ENCODE data around the gene LSAMP.

DNA sequence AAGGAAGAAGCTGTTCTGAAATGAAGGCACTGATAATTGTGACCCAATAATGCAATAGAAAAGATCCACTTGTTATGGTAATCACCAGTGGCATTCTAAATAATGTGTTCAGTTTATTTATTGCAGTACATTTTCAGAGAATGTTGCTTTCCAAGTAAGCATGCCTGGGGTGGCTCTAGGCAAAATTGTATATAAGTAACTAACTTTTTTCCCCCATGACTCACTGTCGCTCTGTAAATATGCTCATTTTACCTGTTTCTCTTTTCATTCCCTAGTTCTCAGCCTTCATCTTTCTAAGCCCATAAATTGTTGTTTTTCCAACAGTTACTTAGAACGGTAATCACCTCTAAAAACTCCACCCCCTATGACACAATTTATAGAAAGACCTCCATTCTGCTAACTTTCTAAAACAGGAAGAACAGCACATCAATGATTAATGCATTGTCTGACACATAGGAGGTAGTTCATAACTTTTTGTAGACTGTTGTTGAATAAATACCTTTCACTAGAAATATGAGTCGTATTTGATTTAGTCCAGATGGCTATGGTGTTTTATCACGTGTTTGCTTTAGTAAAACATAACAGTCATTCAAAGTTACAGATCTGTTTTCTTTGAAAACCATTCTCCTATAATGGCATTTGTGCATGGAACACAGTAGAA lies 143.1 kb downstream of the LSAMP start:
- TF ChIP-seq CTCF (IDR thresholded peaks at IDR 0.05; ENCODE audit: insufficient read depth, low read depth, low read length) (no peak), EZH2 (IDR thresholded peaks at IDR 0.05; ENCODE audit: insufficient read depth, low read length) (no peak)

Data from astrocyte (in vitro differentiated cells and primary cell).